K562 (cell line): Measurements from ENCODE around the gene CARM1. TPM values are rescaled to one million over a fixed set of nuclear protein-coding genes. Genes with fewer than 3 reads are reported as not detected.

ENCODE experiments used
- CBFA2T2 ChIP-seq: fragments of 450-650 bp; conservative IDR thresholded peaks from 2 replicates; pipeline ENCODE4 v1.6.1; 2017; ENCODE audit warnings: mild to moderate bottlenecking
- GABPB1 ChIP-seq: sonication (generic); formaldehyde crosslinking; IDR thresholded peaks from 2 replicates; pipeline ENCODE4 v1.8.0; 2022; ENCODE audit warnings: mild to moderate bottlenecking, missing genetic modification reagents
- GTF2F1 ChIP-seq: IDR thresholded peaks from 2 replicates; pipeline ENCODE4 v1.6.1; 2011; ENCODE audit warnings: low read depth, low read length, improper control_type of control experiment
- HDAC6 ChIP-seq: IDR thresholded peaks from 2 replicates; pipeline ENCODE4 v1.6.1; 2012; ENCODE audit warnings: low read depth, mild to moderate bottlenecking, control low read depth, inconsistent platforms, low read length, moderate library complexity
- HLTF ChIP-seq: fragments of 450-650 bp; IDR thresholded peaks from 2 replicates; pipeline ENCODE4 v1.6.1; 2016
- HMBOX1 ChIP-seq: sonication (generic); IDR thresholded peaks from 2 replicates; pipeline ENCODE4 v1.6.1; 2016
- KAT2B ChIP-seq: IDR thresholded peaks from one replicate; pipeline ENCODE4 v1.6.1; 2012; ENCODE audit warnings: low read depth, mild to moderate bottlenecking, control low read depth, inconsistent platforms, low read length, moderate library complexity
- L3MBTL2 ChIP-seq: fragments of 450-650 bp; IDR thresholded peaks from 2 replicates; pipeline ENCODE4 v1.6.1; 2016; ENCODE audit warnings: mild to moderate bottlenecking, moderate library complexity
- MED1 ChIP-seq: sonication (generic); formaldehyde crosslinking; IDR thresholded peaks from 2 replicates; pipeline ENCODE4 v1.8.1; 2023; ENCODE audit warnings: missing genetic modification reagents, borderline replicate concordance
- MNT ChIP-seq, 2 experiments: fragments of 450-650 bp; conservative IDR thresholded peaks; 2 replicates each; pipeline ENCODE4 v1.6.1; 2017; ENCODE audit warnings: mild to moderate bottlenecking in 2 of 2, moderate library complexity in 2 of 2
- NELFE ChIP-seq: IDR thresholded peaks from 2 replicates; pipeline ENCODE4 v1.6.1; 2011; ENCODE audit warnings: mild to moderate bottlenecking; ENCODE audit not compliant: insufficient read depth, insufficient read length
- PCBP2 ChIP-seq: fragments of 200-400 bp; formaldehyde crosslinking; IDR thresholded peaks from 2 replicates; pipeline ENCODE4 v1.6.1; 2018; ENCODE audit warnings: low read length, low read depth, mild to moderate bottlenecking, moderate library complexity; ENCODE audit not compliant: poor library complexity, severe bottlenecking
- PKNOX1 ChIP-seq: fragments of 450-650 bp; IDR thresholded peaks from 2 replicates; pipeline ENCODE4 v1.6.1; 2016
- RNF219 ChIP-seq: fragments of 250-450 bp; sonication (Bioruptor Pico); IDR thresholded peaks from 2 replicates; pipeline ENCODE4 v1.5.0; 2022; ENCODE audit warnings: mild to moderate bottlenecking
- SNRNP70 ChIP-seq: fragments of 200-400 bp; formaldehyde crosslinking; optimal IDR thresholded peaks from 2 replicates; pipeline ENCODE3; 2017; ENCODE audit warnings: low read depth, low read length
- TRIM24 ChIP-seq, 2 experiments: fragments of 450-650 bp; IDR thresholded peaks; 2 replicates each; pipeline ENCODE4 v1.6.1; 2016
- ZSCAN32 ChIP-seq: fragments of 450-650 bp; formaldehyde crosslinking; IDR thresholded peaks from 2 replicates; pipeline ENCODE4 v1.4.0; 2020; ENCODE audit warnings: mild to moderate bottlenecking, moderate library complexity
- polyA plus RNA-seq, 8 experiments: library from polyadenylated mRNA; depleted of rRNA in 4 of 8; stranded (reverse) in 5 of 8; unstranded in 3 of 8; fragments of >200 nt; fragmentation: Nextera tagmentation in 2 of 8; fragmentation: Illumina TruSeq in 1 of 8; extraction: Ambion mirVana in 2 of 8; extraction: Trizol in 1 of 8; gene quantifications; 2 replicates each; pipeline versions ENCODE4 v1.2.1 to v1.2.3, GENCODE V29; 2011 to 2014; ENCODE audit warnings: inconsistent platforms in 1 of 8, missing spikeins in 1 of 8
- total RNA-seq, 7 experiments: library from RNA; depleted of rRNA in 6 of 7; stranded (reverse); fragments of >200 nt in 6 of 7; fragmentation: Illumina TruSeq in 2 of 7; extraction: Trizol in 2 of 7; gene quantifications; 2 replicates each; pipeline versions ENCODE4 v1.2.1 to v1.2.3, GENCODE V29; 2011 to 2021; ENCODE audit warnings: low replicate concordance in 1 of 7
- TF ChIP-seq, protein P1 (sequence below): IDR thresholded peaks from 2 replicates; pipeline ENCODE4 v1.6.1; 2011; ENCODE audit warnings: borderline replicate concordance, low read depth, mild to moderate bottlenecking, moderate library complexity, low read length; ENCODE audit not compliant: insufficient read depth, poor library complexity, severe bottlenecking
- TF ChIP-seq, protein P2 (sequence below): fragments of 250-450 bp; sonication (Bioruptor Pico); IDR thresholded peaks from 2 replicates; pipeline ENCODE4 v1.4.0; 2020

Gene CARM1
- total and polyA plus RNA-seq, 9 of the 15 experiments (the other 6 are each of a cell fraction or from before 2014, with no cell fraction given), result 0.36 to 86.0 (median 29.7) TPM

DNA sequence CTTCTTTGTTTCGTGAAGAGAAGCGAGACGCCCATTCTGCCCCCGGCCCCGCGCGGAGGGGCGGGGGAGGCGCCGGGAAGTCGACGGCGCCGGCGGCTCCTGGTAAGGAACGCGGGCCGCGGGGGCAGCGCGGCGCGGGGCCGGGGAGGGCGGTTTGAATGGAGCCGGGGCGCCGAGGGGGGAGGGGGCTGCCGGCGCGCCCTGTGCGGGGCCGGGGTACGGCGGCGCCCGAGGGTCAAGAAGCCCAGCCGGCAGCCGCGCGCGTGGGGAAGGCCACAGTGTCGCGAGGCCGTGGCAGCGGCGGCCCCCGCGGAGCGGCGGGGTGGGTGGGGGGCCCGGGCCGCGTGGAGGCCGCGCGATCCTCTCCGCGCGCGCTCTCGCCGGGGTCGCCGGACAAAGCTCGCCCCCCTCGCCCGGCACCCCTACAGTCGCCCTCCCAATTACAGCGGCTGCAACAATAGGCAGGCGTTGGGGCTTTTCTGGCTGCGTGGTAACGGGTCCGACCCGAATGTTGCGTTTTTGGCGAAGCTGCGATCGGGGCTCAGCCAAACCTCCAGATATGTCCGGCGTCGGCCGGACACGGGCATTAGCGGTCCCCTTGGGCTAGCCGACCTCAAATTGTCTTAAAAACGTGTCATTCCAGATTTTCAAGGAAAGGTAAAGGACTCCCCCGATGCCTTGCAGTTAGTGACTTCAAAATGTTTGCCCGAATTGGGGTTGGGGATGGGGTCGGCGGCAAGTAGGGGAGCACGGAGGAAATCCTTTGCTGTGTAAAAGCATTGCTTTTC is 89.9 kb downstream of the CARM1 start (continued):
- TF ChIP-seq NELFE, result no peak
- TF ChIP-seq RNF219 (CRISPR knock-in tag), result no peak
- 0 out of 2 replicates have a peak, but pooled peaks have one; percentile 20 for TF ChIP-seq L3MBTL2
- TF ChIP-seq PCBP2, result no peak
- no peak for TF ChIP-seq CBFA2T2
- no peak for TF ChIP-seq ZSCAN32 (CRISPR knock-in tag)
- TF ChIP-seq PKNOX1, result no peak
- no peak for TF ChIP-seq MED1 (CRISPR knock-in tag)
- TF ChIP-seq HLTF, result no peak
- no peak for TF ChIP-seq KAT2B
- no peak for TF ChIP-seq GABPB1 (CRISPR knock-in tag)
- TF ChIP-seq, protein P1, sequence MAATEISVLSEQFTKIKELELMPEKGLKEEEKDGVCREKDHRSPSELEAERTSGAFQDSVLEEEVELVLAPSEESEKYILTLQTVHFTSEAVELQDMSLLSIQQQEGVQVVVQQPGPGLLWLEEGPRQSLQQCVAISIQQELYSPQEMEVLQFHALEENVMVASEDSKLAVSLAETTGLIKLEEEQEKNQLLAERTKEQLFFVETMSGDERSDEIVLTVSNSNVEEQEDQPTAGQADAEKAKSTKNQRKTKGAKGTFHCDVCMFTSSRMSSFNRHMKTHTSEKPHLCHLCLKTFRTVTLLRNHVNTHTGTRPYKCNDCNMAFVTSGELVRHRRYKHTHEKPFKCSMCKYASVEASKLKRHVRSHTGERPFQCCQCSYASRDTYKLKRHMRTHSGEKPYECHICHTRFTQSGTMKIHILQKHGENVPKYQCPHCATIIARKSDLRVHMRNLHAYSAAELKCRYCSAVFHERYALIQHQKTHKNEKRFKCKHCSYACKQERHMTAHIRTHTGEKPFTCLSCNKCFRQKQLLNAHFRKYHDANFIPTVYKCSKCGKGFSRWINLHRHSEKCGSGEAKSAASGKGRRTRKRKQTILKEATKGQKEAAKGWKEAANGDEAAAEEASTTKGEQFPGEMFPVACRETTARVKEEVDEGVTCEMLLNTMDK, result no peak
- no peak for TF ChIP-seq GTF2F1
- no peak for TF ChIP-seq SNRNP70
- TF ChIP-seq HMBOX1, result no peak
- TF ChIP-seq, protein P2, sequence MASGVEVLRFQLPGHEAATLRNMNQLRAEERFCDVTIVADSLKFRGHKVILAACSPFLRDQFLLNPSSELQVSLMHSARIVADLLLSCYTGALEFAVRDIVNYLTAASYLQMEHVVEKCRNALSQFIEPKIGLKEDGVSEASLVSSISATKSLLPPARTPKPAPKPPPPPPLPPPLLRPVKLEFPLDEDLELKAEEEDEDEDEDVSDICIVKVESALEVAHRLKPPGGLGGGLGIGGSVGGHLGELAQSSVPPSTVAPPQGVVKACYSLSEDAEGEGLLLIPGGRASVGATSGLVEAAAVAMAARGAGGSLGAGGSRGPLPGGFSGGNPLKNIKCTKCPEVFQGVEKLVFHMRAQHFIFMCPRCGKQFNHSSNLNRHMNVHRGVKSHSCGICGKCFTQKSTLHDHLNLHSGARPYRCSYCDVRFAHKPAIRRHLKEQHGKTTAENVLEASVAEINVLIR (CRISPR knock-in tag), result no peak
- no peak for TF ChIP-seq HDAC6
- no peak for TF ChIP-seq MNT (conservative IDR thresholded peaks at IDR 0.05)
- no peak for TF ChIP-seq TRIM24 (IDR thresholded peaks at IDR 0.05)
